Thyroid gland (tissue), 4 donors: Measurements from ENCODE around the gene NUP85. TPM values are rescaled to one million over a fixed set of nuclear protein-coding genes. Genes with fewer than 3 reads are reported as not detected.
A peak's percentile ranks its signal among the peaks of the same experiment; 100 is the strongest.

Experiments
- DNase-seq, 2 donors: peaks; one replicate each; pipeline ENCODE4 v3.0.0-alpha.2; 2019
- H3K27ac ChIP-seq, 3 donors: fragments of 200-600 bp; sonication (generic); 1 replicate in 2 of 3; 2 replicates in 1 of 3; pipeline ENCODE4 v1.5.1; 2016 to 2019; ENCODE audit warnings: mild to moderate bottlenecking in 1 of 3, moderate library complexity in 1 of 3
- H3K27me3 ChIP-seq: fragments of 200-600 bp; sonication (generic); one replicate; pipeline ENCODE4 v1.5.1; 2019
- H3K36me3 ChIP-seq, 2 donors: fragments of 200-600 bp; sonication (generic); one replicate each; pipeline ENCODE4 v1.5.1; 2016 to 2019
- H3K4me1 ChIP-seq, 2 donors: fragments of 200-600 bp; sonication (generic); one replicate each; pipeline ENCODE4 v1.5.1; 2017 to 2019
- H3K4me3 ChIP-seq, 3 donors: fragments of 200-600 bp; sonication (generic); replicated peaks in 1 of 3; 1 replicate in 2 of 3; 2 replicates in 1 of 3; pipeline ENCODE4 v1.5.1; 2016; ENCODE audit warnings: mild to moderate bottlenecking in 1 of 3
- H3K9me3 ChIP-seq: fragments of 200-600 bp; sonication (generic); one replicate; pipeline ENCODE4 v1.5.1; 2017
- CTCF ChIP-seq, 6 experiments: fragments of 200-600 bp in 3 of 6; fragments of 450-650 bp in 3 of 6; sonication (generic) in 3 of 6; IDR thresholded peaks; one replicate each; pipeline ENCODE4 v1.5.1; 2016 to 2019; ENCODE audit warnings: antibody characterized with exemption in 6 of 6, mild to moderate bottlenecking in 2 of 6, inconsistent platforms in 1 of 6, moderate library complexity in 1 of 6
- POLR2A ChIP-seq, 2 donors: fragments of 450-650 bp; IDR thresholded peaks; one replicate each; pipeline ENCODE4 v1.6.1; 2017; ENCODE audit warnings: antibody characterized with exemption in 2 of 2, mild to moderate bottlenecking in 2 of 2, moderate library complexity in 1 of 2
- WGBS, 2 donors: methylation state at CpG; one replicate each; pipeline ENCODE4 v1.1.5; 2017; 5-methylcytosine and 5-hydroxymethylcytosine counted together
- intact Hi-C: fragments of 100-400 bp; cut with DNase I; formaldehyde crosslinking; loops from one replicate; pipeline ENCODE4 v1.15.1; 2023
- total RNA-seq, 4 donors: library from RNA; depleted of rRNA; stranded (reverse); fragments of >200 nt; gene quantifications; one replicate each; pipeline ENCODE4 v1.2.3, GENCODE V29; 2016

NUP85 gene
- total RNA-seq, 4 donors from 2014 or later = 24.7 to 31.7 (median 27.1) TPM

GRCh38 chr17:75242461-75243042, 37.1 kb downstream of the NUP85 start:
- Histone ChIP-seq H3K27ac (no peak overlapping the region), H3K27me3 (no peaks in the 10 kb centered on the region), H3K4me1 (no peaks in the 10 kb centered on the region), H3K9me3 (no peaks in the 10 kb centered on the region), H3K36me3 (peaks cover 81 to 85% of the 10 kb centered on the region in 2 donors), H3K4me3 (no peak overlapping the region)
- intact Hi-C loops = no loop called here
- TF ChIP-seq CTCF (IDR thresholded peaks at IDR 0.05) (no peak), POLR2A (IDR thresholded peaks at IDR 0.05) (no peak)
- 91 to 92% methylated on average over 17 of the region's 17 CpGs for WGBS, 2 donors
- DNase-seq = no peak

- Histone ChIP-seq H3K27ac (no peak overlapping the region), H3K27me3 (no peaks in the 10 kb centered on the region), H3K36me3 (peaks cover 66 to 70% of the 10 kb centered on the region in 2 donors), H3K4me1 (peaks cover 0 to 4% of the 10 kb centered on the region in 2 donors), H3K4me3 (no peak overlapping the region), H3K9me3 (no peaks in the 10 kb centered on the region)
- no peak for TF ChIP-seq POLR2A (IDR thresholded peaks at IDR 0.05)
- no peak for TF ChIP-seq CTCF (IDR thresholded peaks at IDR 0.05)
- no peak for DNase-seq
- intact Hi-C loops = no loop called here
- 89 to 90% methylated on average over 22 of the region's 22 CpGs for WGBS, 2 donors
Observed at GRCh38 chr17:75244133-75244866, 38.8 kb downstream of the NUP85 start.

GRCh38 chr17:75245011-75245410, 39.5 kb downstream of the NUP85 start:
- no peak for DNase-seq
- 93% methylated on average over 6 of the region's 6 CpGs for WGBS, 2 donors
- H3K36me3 ChIP-seq = peaks cover 59 to 64% of the 10 kb centered on the region in 2 donors
- intact Hi-C loops = no loop called here
- H3K27me3 ChIP-seq = no peaks in the 10 kb centered on the region
- no peak overlapping the region for H3K27ac ChIP-seq
- no peaks in the 10 kb centered on the region for H3K9me3 ChIP-seq
- TF ChIP-seq CTCF (IDR thresholded peaks at IDR 0.05) (no peak), POLR2A (IDR thresholded peaks at IDR 0.05) (no peak)
- H3K4me1 ChIP-seq = peaks cover 0 to 11% of the 10 kb centered on the region in 2 donors
- no peak overlapping the region for H3K4me3 ChIP-seq

GRCh38 chr17:75246404-75246803, 40.9 kb downstream of the NUP85 start:
- Histone ChIP-seq H3K4me1 (peaks cover 0 to 14% of the 10 kb centered on the region in 2 donors), H3K27ac (no peak overlapping the region), H3K9me3 (no peaks in the 10 kb centered on the region), H3K36me3 (peaks cover 45 to 50% of the 10 kb centered on the region in 2 donors), H3K27me3 (no peaks in the 10 kb centered on the region), H3K4me3 (no peak overlapping the region)
- 92 to 99% methylated on average over 12 of the region's 12 CpGs for WGBS, 2 donors
- no peak for TF ChIP-seq POLR2A (IDR thresholded peaks at IDR 0.05)
- no peak for TF ChIP-seq CTCF (IDR thresholded peaks at IDR 0.05)
- intact Hi-C loops = no loop called here
- no peak for DNase-seq

- Histone ChIP-seq H3K36me3 (peaks cover 17 to 18% of the 10 kb centered on the region in 2 donors), H3K9me3 (no peaks in the 10 kb centered on the region), H3K27ac (peak overlapping the region in 1 of 3 donors; percentile 54), H3K4me3 (no peak overlapping the region), H3K27me3 (no peaks in the 10 kb centered on the region), H3K4me1 (peaks cover 0 to 14% of the 10 kb centered on the region in 2 donors)
- intact Hi-C loops = no loop called here
- 68 to 82% methylated on average over 4 of the region's 4 CpGs for WGBS, 2 donors
- TF ChIP-seq POLR2A (IDR thresholded peaks at IDR 0.05) (no peak), CTCF (IDR thresholded peaks at IDR 0.05) (no peak)
- no peak for DNase-seq
Observed at GRCh38 chr17:75249564-75249963, 44.1 kb downstream of the NUP85 start.
